Measurements from ENCODE around the gene GRID1. TPM values are rescaled to one million over a fixed set of nuclear protein-coding genes. Genes with fewer than 3 reads are reported as not detected.

GRID1 gene
- total RNA-seq, 1 experiment from 2014 or later, result not detected

DNA sequence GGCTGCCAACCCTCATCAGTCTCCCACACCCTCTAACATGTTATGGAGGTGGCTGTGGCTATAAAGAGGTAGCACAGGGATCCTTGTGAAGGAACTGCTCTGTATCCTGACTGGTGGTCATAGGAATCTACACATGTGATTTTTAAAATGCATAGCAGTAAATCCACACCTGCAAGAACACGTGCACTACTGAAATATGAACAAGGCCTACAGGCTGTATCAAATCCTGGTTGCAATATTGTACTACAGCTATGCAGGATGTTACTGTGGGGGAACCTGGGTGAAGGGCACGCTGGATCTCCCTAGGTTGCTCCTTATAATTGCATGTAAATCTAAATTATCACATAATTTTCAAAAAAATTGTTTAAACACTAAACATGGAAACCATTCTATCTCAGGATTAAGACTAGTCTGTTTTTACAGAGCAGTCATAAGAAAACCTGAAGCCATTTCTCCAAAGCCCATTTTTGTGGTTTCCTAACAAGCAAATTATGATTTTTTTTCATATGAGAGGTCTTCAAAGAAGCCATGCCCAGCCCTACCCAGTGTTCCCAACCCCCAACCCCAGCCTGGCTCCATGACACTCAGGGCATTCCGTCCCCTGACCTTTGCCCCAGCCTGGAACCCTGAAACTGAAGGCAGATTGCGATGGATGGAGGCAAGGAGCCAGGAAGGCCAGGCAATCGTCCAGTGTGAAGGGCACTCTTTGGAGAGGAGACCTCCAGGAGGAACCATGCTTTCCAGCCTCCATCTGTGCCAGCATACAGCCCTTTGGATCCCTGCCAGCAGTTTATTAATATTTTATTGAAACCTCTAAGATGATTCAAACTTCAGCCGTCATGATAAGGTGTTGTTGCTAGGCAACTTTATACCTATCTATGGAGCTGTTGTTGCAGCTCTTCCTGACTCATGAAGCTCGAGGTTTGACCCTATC is 161.0 kb downstream of the GRID1 start:
- H3K9me3 ChIP-seq (ENCODE audit: low read length), result no peaks in the 10 kb centered on the region
- H3K9ac ChIP-seq (ENCODE audit: low read length), result no peak overlapping the region
- no peak overlapping the region for H2AFZ ChIP-seq (ENCODE audit: low read length)
- no peaks in the 10 kb centered on the region for H4K20me1 ChIP-seq (ENCODE audit: low read length)
- TF ChIP-seq, protein P1, sequence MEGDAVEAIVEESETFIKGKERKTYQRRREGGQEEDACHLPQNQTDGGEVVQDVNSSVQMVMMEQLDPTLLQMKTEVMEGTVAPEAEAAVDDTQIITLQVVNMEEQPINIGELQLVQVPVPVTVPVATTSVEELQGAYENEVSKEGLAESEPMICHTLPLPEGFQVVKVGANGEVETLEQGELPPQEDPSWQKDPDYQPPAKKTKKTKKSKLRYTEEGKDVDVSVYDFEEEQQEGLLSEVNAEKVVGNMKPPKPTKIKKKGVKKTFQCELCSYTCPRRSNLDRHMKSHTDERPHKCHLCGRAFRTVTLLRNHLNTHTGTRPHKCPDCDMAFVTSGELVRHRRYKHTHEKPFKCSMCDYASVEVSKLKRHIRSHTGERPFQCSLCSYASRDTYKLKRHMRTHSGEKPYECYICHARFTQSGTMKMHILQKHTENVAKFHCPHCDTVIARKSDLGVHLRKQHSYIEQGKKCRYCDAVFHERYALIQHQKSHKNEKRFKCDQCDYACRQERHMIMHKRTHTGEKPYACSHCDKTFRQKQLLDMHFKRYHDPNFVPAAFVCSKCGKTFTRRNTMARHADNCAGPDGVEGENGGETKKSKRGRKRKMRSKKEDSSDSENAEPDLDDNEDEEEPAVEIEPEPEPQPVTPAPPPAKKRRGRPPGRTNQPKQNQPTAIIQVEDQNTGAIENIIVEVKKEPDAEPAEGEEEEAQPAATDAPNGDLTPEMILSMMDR (conservative IDR thresholded peaks at IDR 0.05; ENCODE audit: low read depth, low read length), result no peak
- no peak for TF ChIP-seq EZH2 (IDR thresholded peaks at IDR 0.05; ENCODE audit: low read length, unreplicated experiment)
- TF ChIP-seq EZH2phosphoT487 (IDR thresholded peaks at IDR 0.05; ENCODE audit: borderline replicate concordance, low read length), result no peak
- no TSS peak for BruUV-seq (replicated peaks)
- no peaks in the 10 kb centered on the region for H3K9me2 ChIP-seq (replicated peaks; ENCODE audit: low read length)
- no peaks in the 10 kb centered on the region for H3F3A ChIP-seq (ENCODE audit: low read length, unreplicated experiment)
- no peak overlapping the region for H3K4me2 ChIP-seq (ENCODE audit: low read length)
- H3K27ac ChIP-seq (ENCODE audit: low read length), result no peak overlapping the region
- no peak for DNase-seq
- CTCF ChIA-PET, result no interaction called here
- no peaks in the 10 kb centered on the region for H3K36me3 ChIP-seq (ENCODE audit: low read depth, low read length)
- no peak for ATAC-seq
- POLR2A ChIA-PET (ENCODE audit: unreplicated experiment), result no interaction called here
- H3K27me3 ChIP-seq (ENCODE audit: low read length), result no peaks in the 10 kb centered on the region
- H3K4me3 ChIP-seq (ENCODE audit: low read length), result no peak overlapping the region
- intact Hi-C loops (cut with micrococcal nuclease), result no loop called here
- no peaks in the 10 kb centered on the region for H3K4me1 ChIP-seq (ENCODE audit: insufficient read depth, low read length)
- no peaks in the 10 kb centered on the region for H3K79me2 ChIP-seq (ENCODE audit: low read length)

DNA sequence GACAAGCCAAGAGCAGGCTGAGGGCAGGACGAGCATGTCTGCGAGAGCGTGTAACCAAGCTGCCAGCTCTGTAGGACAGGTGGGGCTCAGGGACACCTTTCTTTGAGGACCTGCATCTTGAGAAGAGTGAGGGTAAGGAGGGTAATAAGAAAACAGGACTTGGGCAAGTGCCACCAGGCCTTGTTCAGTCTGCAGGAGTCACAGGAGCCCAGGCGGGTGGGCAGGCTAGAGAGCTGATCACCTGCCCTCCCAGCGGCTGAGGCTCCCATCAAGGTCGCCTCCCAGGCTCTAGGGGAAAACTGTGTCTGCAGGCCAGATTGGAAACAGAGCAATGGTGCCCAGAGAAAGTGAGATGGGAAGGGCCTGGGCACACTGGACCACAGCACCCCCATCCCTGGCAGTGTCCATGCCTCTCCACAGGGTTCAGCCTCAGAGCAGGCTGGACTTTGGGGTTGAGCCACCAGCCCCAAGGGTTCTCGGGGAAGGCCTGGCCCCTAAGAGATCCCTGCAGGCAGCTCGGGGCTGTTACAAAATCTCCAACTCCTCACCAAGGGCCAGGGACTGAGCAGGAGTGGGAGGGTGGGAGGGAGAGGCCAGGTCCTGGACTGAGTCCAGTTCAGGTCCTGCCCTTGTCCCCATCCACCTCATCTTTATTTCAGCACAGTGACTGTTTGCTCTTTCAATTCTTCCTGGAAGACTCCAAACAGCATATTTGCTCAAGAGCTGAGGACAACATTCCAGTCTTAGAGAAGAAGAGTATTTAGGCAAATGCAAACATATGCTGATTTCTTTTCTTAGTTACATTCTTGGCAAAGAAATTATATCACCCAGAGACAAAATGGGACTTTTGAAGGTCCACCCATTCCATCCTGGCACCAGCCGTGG is 161.9 kb downstream of the GRID1 start:
- POLR2A ChIA-PET (ENCODE audit: unreplicated experiment), result no interaction called here
- TF ChIP-seq EZH2phosphoT487 (IDR thresholded peaks at IDR 0.05; ENCODE audit: borderline replicate concordance, low read length), result no peak
- TF ChIP-seq, protein P1 (conservative IDR thresholded peaks at IDR 0.05; ENCODE audit: low read depth, low read length), result no peak
- TF ChIP-seq EZH2 (IDR thresholded peaks at IDR 0.05; ENCODE audit: low read length, unreplicated experiment), result no peak
- H3K4me1 ChIP-seq (ENCODE audit: insufficient read depth, low read length), result no peaks in the 10 kb centered on the region
- no peaks in the 10 kb centered on the region for H3K36me3 ChIP-seq (ENCODE audit: low read depth, low read length)
- no peak overlapping the region for H3K27ac ChIP-seq (ENCODE audit: low read length)
- H3K4me3 ChIP-seq (ENCODE audit: low read length), result no peak overlapping the region
- no peaks in the 10 kb centered on the region for H3K9me3 ChIP-seq (ENCODE audit: low read length)
- BruUV-seq (replicated peaks), result no TSS peak
- no peak for ATAC-seq
- H3K79me2 ChIP-seq (ENCODE audit: low read length), result no peaks in the 10 kb centered on the region
- no peak for DNase-seq
- no peaks in the 10 kb centered on the region for H4K20me1 ChIP-seq (ENCODE audit: low read length)
- H3K9ac ChIP-seq (ENCODE audit: low read length), result no peak overlapping the region
- no peaks in the 10 kb centered on the region for H3K27me3 ChIP-seq (ENCODE audit: low read length)
- intact Hi-C loops (cut with micrococcal nuclease), result no loop called here
- no peak overlapping the region for H2AFZ ChIP-seq (ENCODE audit: low read length)
- CTCF ChIA-PET, result no interaction called here
- H3F3A ChIP-seq (ENCODE audit: low read length, unreplicated experiment), result no peaks in the 10 kb centered on the region
- no peak overlapping the region for H3K4me2 ChIP-seq (ENCODE audit: low read length)
- no peaks in the 10 kb centered on the region for H3K9me2 ChIP-seq (replicated peaks; ENCODE audit: low read length)

Measured in PC-3 (cell line).